HepG2 (cell line): ENCODE data around the gene RPS5. TPM values are rescaled to one million over a fixed set of nuclear protein-coding genes. Genes with fewer than 3 reads are reported as not detected.

Source experiments
- CBX1 ChIP-seq: IDR thresholded peaks from one replicate; pipeline ENCODE4 v1.6.1; 2016; ENCODE audit warnings: antibody characterized with exemption, low read depth
- CREB1 ChIP-seq, 2 experiments: fragments of 450-650 bp in 1 of 2; IDR thresholded peaks; 2 replicates each; pipeline ENCODE4 v1.6.1; 2016 to 2017; ENCODE audit warnings: control low read depth in 1 of 2, mild to moderate bottlenecking in 1 of 2, missing compliant biosample characterization in 1 of 2, missing genetic modification characterization in 1 of 2
- ETV6 ChIP-seq: sonication (generic); formaldehyde crosslinking; conservative IDR thresholded peaks from 2 replicates; pipeline ENCODE4 v1.4.0; 2020; ENCODE audit warnings: missing genetic modification reagents
- FOSL2 ChIP-seq: sonication (generic); formaldehyde crosslinking; IDR thresholded peaks from 2 replicates; pipeline ENCODE4 v1.4.0; 2020; ENCODE audit warnings: missing genetic modification reagents
- GATAD1 ChIP-seq: IDR thresholded peaks from 2 replicates; pipeline ENCODE4 v1.6.1; 2016; ENCODE audit warnings: missing genetic modification reagents, missing compliant biosample characterization
- HNF4A ChIP-seq: sonication (generic); formaldehyde crosslinking; IDR thresholded peaks from 2 replicates; pipeline ENCODE4 v1.4.0; 2020; ENCODE audit warnings: missing genetic modification reagents
- KLF13 ChIP-seq: sonication (generic); formaldehyde crosslinking; IDR thresholded peaks from 2 replicates; pipeline ENCODE4 v1.4.0; 2020; ENCODE audit warnings: mild to moderate bottlenecking, missing genetic modification reagents
- MED8 ChIP-seq: sonication (generic); formaldehyde crosslinking; IDR thresholded peaks from 2 replicates; pipeline ENCODE4 v1.8.1; 2023; ENCODE audit warnings: mild to moderate bottlenecking, missing genetic modification reagents; ENCODE audit not compliant: insufficient replicate concordance
- MEF2D ChIP-seq: sonication (generic); formaldehyde crosslinking; IDR thresholded peaks from 2 replicates; pipeline ENCODE4 v1.5.1; 2020; ENCODE audit warnings: mild to moderate bottlenecking, missing genetic modification reagents
- MIER3 ChIP-seq: IDR thresholded peaks from 2 replicates; pipeline ENCODE4 v1.6.1; 2016; ENCODE audit warnings: missing compliant biosample characterization, borderline replicate concordance
- MLLT10 ChIP-seq: sonication (generic); formaldehyde crosslinking; IDR thresholded peaks from 2 replicates; pipeline ENCODE4 v1.4.0; 2020; ENCODE audit warnings: missing genetic modification reagents
- NFE2L2 ChIP-seq: fragments of 150-350 bp; IDR thresholded peaks from 2 replicates; pipeline ENCODE4 v1.6.1; 2014; ENCODE audit warnings: low read length
- ONECUT2 ChIP-seq: sonication (generic); formaldehyde crosslinking; IDR thresholded peaks from 2 replicates; pipeline ENCODE4 v1.4.0; 2020; ENCODE audit warnings: missing genetic modification reagents
- PHF5A ChIP-seq: IDR thresholded peaks from one replicate; pipeline ENCODE4 v1.6.1; 2018; ENCODE audit warnings: low read depth, missing genetic modification reagents; ENCODE audit not compliant: unreplicated experiment
- POLR2AphosphoS2 ChIP-seq: IDR thresholded peaks from 2 replicates; pipeline ENCODE4 v1.6.1; 2011; ENCODE audit warnings: low read depth, low read length, improper control_type of control experiment
- REXO4 ChIP-seq: sonication (generic); formaldehyde crosslinking; IDR thresholded peaks from 2 replicates; pipeline ENCODE4 v1.8.0; 2022; ENCODE audit warnings: missing genetic modification reagents, mild to moderate bottlenecking, borderline replicate concordance
- RFX3 ChIP-seq: IDR thresholded peaks from 2 replicates; pipeline ENCODE4 v1.6.1; 2016; ENCODE audit warnings: missing biosample characterization, missing genetic modification reagents
- RXRA ChIP-seq: sonication (generic); formaldehyde crosslinking; IDR thresholded peaks from 2 replicates; pipeline ENCODE4 v1.5.1; 2020; ENCODE audit warnings: missing genetic modification reagents
- SALL1 ChIP-seq: sonication (generic); formaldehyde crosslinking; IDR thresholded peaks from 2 replicates; pipeline ENCODE4 v1.8.0; 2022; ENCODE audit warnings: mild to moderate bottlenecking, missing genetic modification reagents
- SP5 ChIP-seq: IDR thresholded peaks from 2 replicates; pipeline ENCODE4 v1.6.1; 2016; ENCODE audit warnings: low read depth, borderline replicate concordance
- STAT5B ChIP-seq: sonication (generic); formaldehyde crosslinking; IDR thresholded peaks from 2 replicates; pipeline ENCODE4 v1.4.0; 2020; ENCODE audit warnings: missing genetic modification reagents
- TRIM22 ChIP-seq: fragments of 450-650 bp; IDR thresholded peaks from 2 replicates; pipeline ENCODE4 v1.6.1; 2017
- UBTF ChIP-seq: sonication (generic); formaldehyde crosslinking; IDR thresholded peaks from 2 replicates; pipeline ENCODE4 v1.4.0; 2020; ENCODE audit warnings: mild to moderate bottlenecking, missing genetic modification reagents
- YY1 ChIP-seq: IDR thresholded peaks from 2 replicates; pipeline ENCODE4 v1.6.1; 2011; ENCODE audit warnings: low read length, low read depth, moderate library complexity, mild to moderate bottlenecking; ENCODE audit not compliant: insufficient read depth, insufficient replicate concordance
- ZIK1 ChIP-seq: sonication (generic); formaldehyde crosslinking; IDR thresholded peaks from 2 replicates; pipeline ENCODE4 v1.5.0; 2020; ENCODE audit warnings: mild to moderate bottlenecking, low read depth, missing genetic modification reagents, borderline replicate concordance
- ZNF235 ChIP-seq: sonication (generic); formaldehyde crosslinking; IDR thresholded peaks from 2 replicates; pipeline ENCODE4 v1.8.1; 2023; ENCODE audit warnings: mild to moderate bottlenecking, missing genetic modification reagents, borderline replicate concordance
- ZNF564 ChIP-seq: sonication (generic); formaldehyde crosslinking; IDR thresholded peaks from 2 replicates; pipeline ENCODE4 v1.8.1; 2023; ENCODE audit warnings: mild to moderate bottlenecking, missing genetic modification reagents
- ZNF576 ChIP-seq: sonication (generic); formaldehyde crosslinking; IDR thresholded peaks from 2 replicates; pipeline ENCODE4 v1.4.0; 2020; ENCODE audit warnings: mild to moderate bottlenecking, missing genetic modification reagents
- ZSCAN9 ChIP-seq: IDR thresholded peaks from 2 replicates; pipeline ENCODE4 v1.6.1; 2016; ENCODE audit warnings: borderline replicate concordance
- polyA plus RNA-seq, 8 experiments: library from polyadenylated mRNA; depleted of rRNA in 3 of 8; stranded (reverse) in 7 of 8; unstranded in 1 of 8; fragments of >200 nt; fragmentation: Illumina TruSeq in 4 of 8; extraction: Trizol in 4 of 8; gene quantifications; 2 replicates each; pipeline versions ENCODE4 v1.2.1 to v1.2.3, GENCODE V29; 2011 to 2016; ENCODE audit warnings: low read depth in 4 of 8, missing spikeins in 1 of 8, mixed read lengths in 1 of 8; ENCODE audit not compliant: insufficient read depth in 1 of 8
- total RNA-seq, 5 experiments: library from RNA; depleted of rRNA; stranded (reverse); fragments of >200 nt; fragmentation: Illumina TruSeq; extraction: Trizol; gene quantifications; 2 replicates each; pipeline ENCODE4 v1.2.3, GENCODE V29; 2016; ENCODE audit warnings: low read depth in 1 of 5

The RPS5 gene
- total and polyA plus RNA-seq, 2 of the 13 experiments (the other 11 are each of a cell fraction or from before 2014, with no cell fraction given): 1,544 to 4,408 TPM

GRCh38 chr19:58380662-58381459 is 6.2 kb upstream of the RPS5 start, which contains the start of gene ZNF837 (continued):
- TF ChIP-seq GATAD1 (CRISPR knock-in tag): peak; percentile 98
- TF ChIP-seq NFE2L2: no peak
- peak; percentile 81; the same call in 1 of the 2 replicates for TF ChIP-seq SALL1 (CRISPR knock-in tag)
- TF ChIP-seq REXO4 (CRISPR knock-in tag): no peak
- TF ChIP-seq ZNF235 (CRISPR knock-in tag): no peak
- TF ChIP-seq ZIK1 (CRISPR knock-in tag): peak; percentile 94
- peak; percentile 88 for TF ChIP-seq RXRA (CRISPR knock-in tag)
- peak; percentile 48; the same call in 1 of the 2 replicates for TF ChIP-seq STAT5B (CRISPR knock-in tag)
- TF ChIP-seq HNF4A (CRISPR knock-in tag): no peak; the same call in 1 of the 2 replicates
- TF ChIP-seq POLR2AphosphoS2: no peak
- TF ChIP-seq ZNF564 (CRISPR knock-in tag): peak; percentile 89; the same call in 1 of the 2 replicates
- TF ChIP-seq ZNF576 (CRISPR knock-in tag): peak; percentile 79; the same call in 1 of the 2 replicates
- TF ChIP-seq UBTF (CRISPR knock-in tag): peak; percentile 95
- peak; percentile 77 for TF ChIP-seq CREB1 (IDR thresholded peaks at IDR 0.05)
- TF ChIP-seq CREB1 (CRISPR knock-in tag; IDR thresholded peaks at IDR 0.05): peak; percentile 80
- TF ChIP-seq YY1: peak; percentile 82
- no peak for TF ChIP-seq KLF13 (CRISPR knock-in tag)
- TF ChIP-seq ONECUT2 (CRISPR knock-in tag): no peak
- TF ChIP-seq MIER3 (CRISPR knock-in tag): peak; percentile 82; the same call in 1 of the 2 replicates
- TF ChIP-seq ZSCAN9 (CRISPR knock-in tag): peak; percentile 75; the same call in 1 of the 2 replicates
- peak; percentile 98 for TF ChIP-seq MED8 (CRISPR knock-in tag)
- peak; percentile 62 for TF ChIP-seq FOSL2 (CRISPR knock-in tag)
- peak; percentile 32; the same call in 1 of the 2 replicates for TF ChIP-seq MEF2D (CRISPR knock-in tag)
- peak; percentile 84 for TF ChIP-seq PHF5A (CRISPR knock-in tag)
- TF ChIP-seq MLLT10: no peak
- TF ChIP-seq RFX3 (CRISPR knock-in tag): peak; percentile 91
- TF ChIP-seq CBX1: peak; percentile 62
- peak; percentile 14; the same call in 1 of the 2 replicates for TF ChIP-seq SP5 (CRISPR knock-in tag)
- TF ChIP-seq TRIM22: no peak
- TF ChIP-seq ETV6 (CRISPR knock-in tag): no peak; the same call in 1 of the 2 replicates
